GM20431 (cell line): ENCODE results near the gene UTP15.

Experiments
- in situ Hi-C: fragments of 300-500 bp; cut with MseI, MboI; formaldehyde crosslinking; loops from one replicate; pipeline ENCODE4 v1.15.0; 2020; ENCODE audit warnings: low sequenced_read_pairs; ENCODE audit not compliant: unreplicated experiment

UTP15 gene

DNA sequence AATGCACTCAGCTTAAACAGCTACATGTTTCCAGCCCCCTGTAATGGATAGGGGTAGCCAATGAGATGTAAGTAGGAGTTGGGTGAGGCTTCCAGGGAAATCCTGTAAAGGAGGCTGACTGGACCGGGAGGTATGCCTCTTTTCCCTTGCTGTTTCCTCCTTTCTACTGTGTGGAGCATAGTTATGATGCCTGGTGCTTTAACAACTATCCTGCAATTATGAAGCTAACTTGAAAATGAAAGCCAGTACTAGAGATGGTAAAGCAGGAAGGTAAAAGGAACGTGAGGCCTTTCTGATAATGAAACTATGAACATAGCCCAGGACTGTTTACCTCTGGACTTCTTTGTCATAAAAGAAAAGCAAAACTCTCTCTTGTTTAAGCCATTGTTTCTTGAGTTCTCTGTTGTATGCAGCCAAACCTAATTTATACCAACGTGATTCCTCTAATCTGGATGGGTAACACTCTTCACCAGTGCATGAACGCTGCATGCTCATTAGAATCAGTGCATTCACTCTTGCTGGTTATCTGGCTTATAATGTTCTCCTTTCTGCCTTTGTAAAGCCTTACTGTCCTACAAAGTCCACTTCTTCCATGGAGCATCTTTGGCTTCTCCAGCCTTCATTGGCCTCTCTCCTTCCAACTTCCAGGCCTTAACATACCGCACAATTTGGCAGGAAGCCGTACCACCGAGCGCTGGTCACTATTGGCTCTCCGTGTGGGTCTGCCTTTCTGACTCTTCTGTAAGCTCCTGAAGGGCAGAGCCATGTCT, 52.2 kb downstream of the UTP15 start:
- in situ Hi-C loops = no loop called here

DNA sequence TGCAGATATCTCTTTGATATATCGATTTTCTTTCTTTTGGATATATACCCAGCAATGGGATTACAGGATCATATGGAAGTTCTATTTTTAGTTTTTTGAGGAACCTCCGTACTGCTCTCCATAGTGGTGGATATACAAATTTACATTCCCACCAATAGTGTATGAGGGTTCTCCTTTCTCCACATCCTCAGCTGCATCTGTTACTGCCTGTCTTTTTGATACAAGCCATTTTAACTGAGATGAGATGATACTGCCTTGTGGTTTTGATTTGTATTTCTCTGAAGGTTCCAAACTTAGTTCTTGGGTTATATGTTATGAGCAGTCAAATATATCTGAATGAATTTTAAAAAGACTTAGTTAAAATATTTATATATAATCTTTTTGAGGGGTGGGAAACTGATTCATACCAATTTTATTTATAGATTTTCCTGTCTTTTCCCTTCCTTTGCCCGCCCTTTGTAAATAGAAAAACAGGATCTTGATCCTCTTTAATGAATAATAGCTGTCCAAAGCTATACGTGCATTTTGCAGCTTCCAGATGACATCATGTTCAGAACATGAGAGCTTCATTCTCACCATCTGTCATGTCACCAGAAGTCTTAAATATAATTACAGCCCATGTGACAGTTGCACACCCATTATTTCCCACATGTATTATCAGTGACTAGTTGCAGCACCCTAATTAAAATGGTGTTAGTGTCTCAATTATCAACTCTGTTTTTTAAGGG, 54.2 kb downstream of the UTP15 start:
- in situ Hi-C loops = no loop called here

DNA sequence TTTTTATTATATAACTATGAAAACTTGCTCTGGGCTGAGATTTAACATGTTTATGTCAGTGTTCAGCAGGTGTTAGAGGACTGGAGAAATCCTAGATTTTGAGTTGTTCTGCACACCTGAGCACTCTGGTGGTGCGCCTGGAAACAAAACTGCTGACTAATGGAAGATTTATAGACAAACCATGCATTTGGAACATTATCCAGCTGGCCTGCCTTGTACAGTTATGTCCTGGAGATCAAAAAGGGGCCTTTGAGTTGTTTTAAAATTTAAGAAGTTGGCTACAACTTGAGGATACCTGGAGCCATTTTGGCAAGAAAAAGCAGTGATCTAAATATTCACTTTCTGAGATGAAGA, 54.8 kb downstream of the UTP15 start:
- in situ Hi-C loops = no loop called here

DNA sequence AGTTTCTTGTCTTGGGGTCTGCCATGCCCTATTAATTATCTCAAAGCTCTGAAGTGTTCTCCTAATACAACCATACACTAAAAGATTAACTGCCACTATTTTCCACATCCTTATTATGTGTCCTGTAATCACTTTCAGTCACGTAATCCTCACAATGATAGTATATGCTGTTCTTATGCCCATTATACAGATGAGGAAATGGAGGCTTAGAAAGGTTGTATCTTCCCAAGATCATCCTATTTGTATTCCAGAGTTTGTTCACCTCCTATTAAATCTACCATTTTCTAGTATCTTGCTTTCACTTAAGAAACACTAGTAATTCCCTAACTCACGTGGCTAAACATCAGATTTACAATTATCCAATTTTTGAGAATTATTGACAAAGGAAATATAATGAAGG, 57.5 kb downstream of the UTP15 start:
- in situ Hi-C loops = no loop called here

DNA sequence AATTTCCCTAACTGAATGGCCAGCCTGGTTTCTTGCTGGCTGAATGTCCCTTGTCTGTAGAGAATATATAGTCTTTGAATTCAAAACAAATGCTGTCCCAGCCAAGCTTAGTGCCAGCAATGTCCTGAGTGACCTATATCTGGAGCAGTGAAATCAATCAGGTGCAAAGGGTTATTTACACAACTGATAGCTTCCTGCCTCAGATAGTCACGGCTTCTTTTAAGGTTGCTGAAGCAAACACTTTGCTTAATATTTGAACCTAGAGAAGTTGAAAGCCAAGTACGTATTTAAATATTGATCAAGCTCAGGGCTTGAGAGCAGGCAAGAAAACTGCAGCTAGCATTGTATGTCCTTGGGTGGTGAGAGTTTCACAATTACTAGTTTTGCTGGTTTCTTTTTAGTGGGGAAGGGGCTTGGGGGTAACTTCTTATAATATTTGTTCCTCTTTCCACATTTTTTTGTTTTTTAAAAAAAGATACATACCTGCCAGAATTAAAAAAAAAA, 58.4 kb downstream of the UTP15 start:
- in situ Hi-C loops = no loop called here

DNA sequence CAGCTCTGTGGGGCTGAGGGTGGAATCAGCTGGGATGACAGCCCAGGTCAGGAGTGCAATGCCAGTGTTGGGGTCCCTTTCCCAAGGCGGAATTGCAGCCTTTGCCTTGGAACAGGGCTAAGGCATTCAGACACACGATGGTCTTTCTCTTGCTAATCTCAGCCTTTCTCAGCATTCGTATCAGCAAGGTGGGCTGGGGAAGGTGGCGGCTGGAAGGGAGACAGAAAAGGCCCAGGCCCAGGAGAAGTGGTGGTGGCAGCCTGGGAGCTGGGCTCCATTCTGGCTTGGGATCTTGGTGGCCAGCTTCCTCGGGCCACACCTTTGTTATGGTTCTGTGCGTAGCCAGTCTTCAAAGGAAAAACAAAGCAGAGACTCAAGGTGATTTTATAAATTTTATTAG, 59.3 kb downstream of the UTP15 start:
- in situ Hi-C loops = no loop called here

DNA sequence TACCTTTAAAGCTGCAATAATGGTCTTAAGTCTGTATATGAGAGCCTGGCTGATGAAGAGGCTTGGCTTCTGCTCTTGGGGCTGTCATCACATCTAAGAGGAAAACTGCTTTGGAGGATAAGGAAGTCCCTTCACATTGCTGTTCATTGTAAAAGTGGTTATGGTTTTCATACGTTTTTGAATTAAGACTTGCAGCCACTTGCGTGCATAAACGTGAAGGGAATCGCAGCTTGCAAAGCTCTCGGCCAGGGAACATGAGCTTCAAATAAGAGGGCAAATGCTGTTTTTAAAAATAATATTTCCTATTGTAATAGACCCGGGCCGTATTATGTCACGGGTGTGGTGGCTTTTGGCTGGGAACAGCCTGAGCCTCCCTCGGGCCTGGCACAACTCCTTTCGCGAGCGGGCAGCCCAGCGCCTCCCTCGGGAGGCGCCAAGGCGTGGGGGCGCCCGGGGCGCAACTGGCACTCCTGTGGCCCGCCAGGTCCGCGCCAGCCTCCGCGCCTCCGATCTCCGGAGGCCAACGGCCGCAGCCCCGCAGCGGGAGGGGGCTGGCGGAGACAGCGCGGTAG, 59.9 kb downstream of the UTP15 start:
- in situ Hi-C loops = no loop called here

DNA sequence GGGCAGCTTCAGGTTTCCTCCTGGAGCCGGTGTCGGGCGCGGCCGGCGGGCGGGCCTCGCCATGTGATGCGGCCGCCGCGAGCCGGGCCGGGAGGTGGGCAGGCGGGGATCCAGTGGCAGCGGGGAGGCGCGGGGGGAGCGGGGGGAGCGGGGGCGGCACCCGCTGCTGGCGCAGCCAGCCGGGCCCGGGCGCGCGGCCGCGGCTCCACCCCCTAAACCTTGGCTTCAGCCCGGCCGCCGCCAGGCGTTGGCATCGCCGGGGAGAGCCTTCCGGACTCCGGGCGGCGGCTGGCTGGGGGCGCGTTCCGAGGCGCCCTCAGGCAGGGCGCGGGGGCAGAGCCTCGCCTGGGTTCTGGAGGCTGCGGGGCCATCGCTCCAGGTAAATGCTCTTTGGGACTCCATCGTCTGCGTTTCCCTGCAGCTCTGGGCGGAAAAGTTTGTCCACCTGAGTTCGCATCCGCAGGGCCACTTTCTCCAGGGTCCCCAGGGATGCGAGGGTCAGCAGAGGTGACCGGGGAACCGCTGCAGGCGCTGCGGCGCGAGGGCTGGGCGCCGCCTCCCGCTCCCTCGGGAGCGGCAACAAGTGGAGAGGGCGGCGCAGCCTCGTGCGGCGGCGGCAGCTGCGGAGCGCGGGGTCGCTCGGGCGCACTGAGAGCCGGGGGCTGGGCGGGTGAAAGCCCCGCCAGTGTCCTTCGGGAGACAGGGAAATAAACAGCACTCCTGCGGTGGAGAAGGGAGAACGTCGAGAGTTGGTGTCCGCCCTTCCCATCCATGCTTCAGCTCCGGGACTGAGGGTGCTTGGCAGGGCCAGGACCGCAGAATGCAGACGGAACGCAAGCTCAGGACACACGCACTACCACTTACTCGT, 60.6 kb downstream of the UTP15 start, which contains the start of gene ARHGEF28:
TSS of gene ARHGEF28 (plus strand) at position 253 of the 868 bp plus-strand sequence. CDS start 58,656 bp downstream, outside the sequence.
- in situ Hi-C loops = no loop called here

DNA sequence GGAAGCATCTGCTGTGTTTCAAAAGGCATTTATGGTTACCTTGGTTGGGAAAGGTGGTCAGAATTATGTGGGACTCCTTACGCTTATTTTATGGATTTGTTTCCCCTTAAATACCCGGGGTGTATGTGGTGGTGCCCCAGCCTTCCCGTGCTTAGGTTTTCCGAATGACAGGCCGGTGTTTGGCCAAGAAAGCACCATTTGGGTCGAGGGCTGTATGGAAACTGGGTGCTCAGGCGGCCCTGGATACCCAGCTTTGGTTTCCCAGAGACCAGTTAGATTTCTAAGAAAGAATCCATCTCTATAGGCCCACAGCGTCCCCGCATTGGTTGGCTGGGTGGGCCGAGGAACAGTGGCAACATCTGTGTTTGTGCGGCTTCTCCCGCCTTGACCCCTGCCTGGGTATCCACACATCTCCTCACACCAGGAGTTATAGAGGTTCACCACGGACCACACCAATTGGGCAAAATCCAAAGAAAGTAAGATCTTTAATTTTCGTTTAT, 61.3 kb downstream of the UTP15 start:
- in situ Hi-C loops = no loop called here

DNA sequence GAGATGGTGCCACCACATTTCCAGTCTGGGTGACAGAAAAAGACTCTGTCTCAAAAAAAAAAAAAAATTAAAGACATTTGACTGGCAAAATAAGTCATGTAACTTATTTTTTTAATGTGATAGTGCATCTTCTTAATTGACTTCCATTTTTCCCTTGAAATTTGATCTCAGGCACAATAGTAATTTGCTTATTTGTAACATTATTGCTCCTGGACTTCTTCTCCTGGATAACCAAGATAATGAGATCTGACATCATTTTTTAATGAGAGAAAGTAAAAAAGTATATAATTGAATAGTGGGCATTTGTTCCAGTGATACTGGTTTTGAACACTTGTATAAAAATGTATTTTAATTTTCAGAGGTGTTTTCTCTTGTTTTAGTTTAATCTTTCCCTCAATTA, 63.9 kb downstream of the UTP15 start:
- in situ Hi-C loops = no loop called here

DNA sequence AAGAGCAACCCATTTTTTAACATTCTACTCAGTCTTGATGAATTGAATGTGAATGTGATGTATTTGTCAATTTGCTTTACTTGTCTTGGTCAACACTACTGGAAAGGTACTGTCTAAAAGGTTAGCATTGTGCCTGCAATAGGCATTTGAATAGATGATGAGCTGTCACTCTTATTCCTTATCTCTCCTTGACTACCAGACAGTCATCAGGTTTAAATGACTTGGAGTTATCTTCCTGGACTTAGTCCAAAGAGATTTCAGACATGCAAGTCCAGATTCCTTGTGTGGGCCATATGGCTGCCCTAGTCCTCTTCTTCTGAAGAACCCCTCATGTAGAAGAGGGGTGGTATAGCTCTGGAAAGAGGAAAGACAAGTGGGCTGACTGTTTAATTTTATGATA, 65.2 kb downstream of the UTP15 start:
- in situ Hi-C loops = no loop called here

DNA sequence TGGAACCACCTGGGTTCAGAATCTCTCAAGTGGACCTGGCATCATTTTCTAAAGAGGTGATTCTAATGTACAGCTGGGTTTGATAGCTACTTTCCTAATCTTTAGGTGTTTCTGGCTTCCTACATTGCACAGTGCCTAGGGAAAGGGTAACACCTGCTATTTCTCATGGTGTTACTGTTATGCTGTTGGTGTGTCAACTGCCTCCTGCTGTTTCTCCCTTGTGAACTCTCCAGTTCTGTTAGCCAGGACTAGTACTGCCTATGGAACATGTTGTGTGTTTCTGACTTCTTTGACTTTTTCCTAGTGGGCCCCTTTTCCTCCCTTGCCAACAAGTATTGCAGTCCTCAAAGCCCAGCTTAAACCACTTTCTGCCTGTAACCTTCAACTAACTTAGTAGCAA, 66.0 kb downstream of the UTP15 start:
- in situ Hi-C loops = no loop called here
